ENCODE measurements around the gene NR1H3. TPM values are rescaled to one million over a fixed set of nuclear protein-coding genes. Genes with fewer than 3 reads are reported as not detected.

The NR1H3 gene
- polyA plus RNA-seq, 2 of the 4 experiments (the other 2 are of a cell fraction) = 14.5 to 18.7 TPM

DNA sequence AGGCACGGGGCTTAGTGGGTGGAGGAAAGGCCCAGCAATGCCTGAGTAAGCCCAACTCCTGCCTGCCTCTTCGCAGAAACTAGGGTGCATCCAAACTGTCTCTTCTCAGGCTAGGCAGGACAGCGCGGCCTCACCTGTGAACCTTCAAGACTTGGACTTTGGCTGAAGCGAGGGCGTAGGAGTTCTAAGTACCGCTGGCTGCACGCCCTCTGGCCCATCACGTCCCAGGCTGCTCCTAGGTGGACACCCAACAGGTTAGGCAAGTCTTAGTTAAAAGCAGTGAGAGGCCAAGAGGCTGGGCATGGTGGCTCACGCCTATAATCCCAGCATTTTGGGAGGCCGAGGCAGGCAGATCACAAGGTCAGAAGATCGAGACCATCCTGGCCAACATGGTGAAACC is 44.9 kb upstream of the NR1H3 start:
- FAIRE-seq = no peak
- no peak for DNase-seq (ENCODE audit: low read depth in 1 of 2, low spot score in 1 of 2)

GRCh38 chr11:47213950-47214565 is 43.7 kb upstream of the NR1H3 start:
- H3K27ac ChIP-seq = peak overlapping the region; percentile 96 to 99
- ATAC-seq = peak; percentile 95 to 96
- FAIRE-seq = no peak
- peaks cover 30% of the 10 kb centered on the region for H3K4me1 ChIP-seq
- WGBS (ENCODE audit: missing lambda C conversion rate) = 5% methylated on average over 20 of the region's 20 CpGs
- peak overlapping the region; percentile 92 for H3K4me2 ChIP-seq
- peak; percentile 95 to 96 for DNase-seq (ENCODE audit: low read depth in 1 of 2, low spot score in 1 of 2)
- POLR2A ChIA-PET = interaction anchor here (0.6 to 3.2 kb wide), 25 partner anchors 8 to 326 kb away, joined by 3 to 60 read pairs (median 6); partner anchors contain the start of genes ACP2 and PACSIN3
- H3K9me3 ChIP-seq = no peaks in the 10 kb centered on the region
- H3K4me3 ChIP-seq = peak overlapping the region; percentile 77
- CTCF ChIA-PET = interaction anchor here (1.1 to 11.9 kb wide), 12 partner anchors 9 to 639 kb away, joined by 3 to 101 read pairs (median 6); partner anchors contain the start of genes ACP2, ARFGAP2 and NR1H3
- TF ChIP-seq BHLHE40 (IDR thresholded peaks at IDR 0.05; ENCODE audit: low read depth, low read length) (no peak), HDAC2 (IDR thresholded peaks at IDR 0.05) (no peak), FOSL2 (IDR thresholded peaks at IDR 0.05) (no peak), FOSL2 (CRISPR knock-in tag; IDR thresholded peaks at IDR 0.05) (no peak), HOXA7 (CRISPR knock-in tag; IDR thresholded peaks at IDR 0.05) (no peak), CBX2 (IDR thresholded peaks at IDR 0.05; ENCODE audit: borderline replicate concordance, low read depth) (no peak), RFX5 (IDR thresholded peaks at IDR 0.05) (peak; percentile 96), ZFP36 (IDR thresholded peaks at IDR 0.05; ENCODE audit: borderline replicate concordance, partially characterized antibody) (no peak), CEBPB (IDR thresholded peaks at IDR 0.05) (peak in 1 of 2 experiments; percentile 71; a peak in 2 of 4 replicates), KDM5A (IDR thresholded peaks at IDR 0.05) (no peak), JUN (IDR thresholded peaks at IDR 0.05) (peak in 1 of 2 experiments; percentile 26; a peak in 1 of 5 replicates), ZNF302 (CRISPR knock-in tag; IDR thresholded peaks at IDR 0.05) (no peak), MAFK (IDR thresholded peaks at IDR 0.05; ENCODE audit: partially characterized antibody) (no peak), POLR2A (IDR thresholded peaks at IDR 0.05; ENCODE audit: low read length) (peak; percentile 79), MAZ (IDR thresholded peaks at IDR 0.05; ENCODE audit: borderline replicate concordance, low read depth, low read length) (no peak), SREBF2 (IDR thresholded peaks at IDR 0.05) (no peak), ESRRA (IDR thresholded peaks at IDR 0.05; ENCODE audit: borderline replicate concordance, low read length) (peak; percentile 13; the same call in 1 of the 2 replicates), HES2 (IDR thresholded peaks at IDR 0.05) (no peak), HOXB5 (CRISPR knock-in tag; IDR thresholded peaks at IDR 0.05) (no peak), RARB (CRISPR knock-in tag; IDR thresholded peaks at IDR 0.05) (no peak), ZC3H11A (IDR thresholded peaks at IDR 0.05) (no peak), E2F6 (IDR thresholded peaks at IDR 0.05; ENCODE audit: borderline replicate concordance, low read depth) (peak; percentile 75), CBX8 (IDR thresholded peaks at IDR 0.05) (no peak)
- TF ChIP-seq, protein P1, sequence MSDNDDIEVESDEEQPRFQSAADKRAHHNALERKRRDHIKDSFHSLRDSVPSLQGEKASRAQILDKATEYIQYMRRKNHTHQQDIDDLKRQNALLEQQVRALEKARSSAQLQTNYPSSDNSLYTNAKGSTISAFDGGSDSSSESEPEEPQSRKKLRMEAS (IDR thresholded peaks at IDR 0.05) = peak; percentile 47
- TF ChIP-seq, protein P2, sequence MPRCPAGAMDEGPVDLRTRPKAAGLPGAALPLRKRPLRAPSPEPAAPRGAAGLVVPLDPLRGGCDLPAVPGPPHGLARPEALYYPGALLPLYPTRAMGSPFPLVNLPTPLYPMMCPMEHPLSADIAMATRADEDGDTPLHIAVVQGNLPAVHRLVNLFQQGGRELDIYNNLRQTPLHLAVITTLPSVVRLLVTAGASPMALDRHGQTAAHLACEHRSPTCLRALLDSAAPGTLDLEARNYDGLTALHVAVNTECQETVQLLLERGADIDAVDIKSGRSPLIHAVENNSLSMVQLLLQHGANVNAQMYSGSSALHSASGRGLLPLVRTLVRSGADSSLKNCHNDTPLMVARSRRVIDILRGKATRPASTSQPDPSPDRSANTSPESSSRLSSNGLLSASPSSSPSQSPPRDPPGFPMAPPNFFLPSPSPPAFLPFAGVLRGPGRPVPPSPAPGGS (IDR thresholded peaks at IDR 0.05) = peak; percentile 26; the same call in 1 of the 3 replicates
- TF ChIP-seq, protein P3, sequence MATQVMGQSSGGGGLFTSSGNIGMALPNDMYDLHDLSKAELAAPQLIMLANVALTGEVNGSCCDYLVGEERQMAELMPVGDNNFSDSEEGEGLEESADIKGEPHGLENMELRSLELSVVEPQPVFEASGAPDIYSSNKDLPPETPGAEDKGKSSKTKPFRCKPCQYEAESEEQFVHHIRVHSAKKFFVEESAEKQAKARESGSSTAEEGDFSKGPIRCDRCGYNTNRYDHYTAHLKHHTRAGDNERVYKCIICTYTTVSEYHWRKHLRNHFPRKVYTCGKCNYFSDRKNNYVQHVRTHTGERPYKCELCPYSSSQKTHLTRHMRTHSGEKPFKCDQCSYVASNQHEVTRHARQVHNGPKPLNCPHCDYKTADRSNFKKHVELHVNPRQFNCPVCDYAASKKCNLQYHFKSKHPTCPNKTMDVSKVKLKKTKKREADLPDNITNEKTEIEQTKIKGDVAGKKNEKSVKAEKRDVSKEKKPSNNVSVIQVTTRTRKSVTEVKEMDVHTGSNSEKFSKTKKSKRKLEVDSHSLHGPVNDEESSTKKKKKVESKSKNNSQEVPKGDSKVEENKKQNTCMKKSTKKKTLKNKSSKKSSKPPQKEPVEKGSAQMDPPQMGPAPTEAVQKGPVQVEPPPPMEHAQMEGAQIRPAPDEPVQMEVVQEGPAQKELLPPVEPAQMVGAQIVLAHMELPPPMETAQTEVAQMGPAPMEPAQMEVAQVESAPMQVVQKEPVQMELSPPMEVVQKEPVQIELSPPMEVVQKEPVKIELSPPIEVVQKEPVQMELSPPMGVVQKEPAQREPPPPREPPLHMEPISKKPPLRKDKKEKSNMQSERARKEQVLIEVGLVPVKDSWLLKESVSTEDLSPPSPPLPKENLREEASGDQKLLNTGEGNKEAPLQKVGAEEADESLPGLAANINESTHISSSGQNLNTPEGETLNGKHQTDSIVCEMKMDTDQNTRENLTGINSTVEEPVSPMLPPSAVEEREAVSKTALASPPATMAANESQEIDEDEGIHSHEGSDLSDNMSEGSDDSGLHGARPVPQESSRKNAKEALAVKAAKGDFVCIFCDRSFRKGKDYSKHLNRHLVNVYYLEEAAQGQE (IDR thresholded peaks at IDR 0.05) = no peak
- TF ChIP-seq, protein P4, sequence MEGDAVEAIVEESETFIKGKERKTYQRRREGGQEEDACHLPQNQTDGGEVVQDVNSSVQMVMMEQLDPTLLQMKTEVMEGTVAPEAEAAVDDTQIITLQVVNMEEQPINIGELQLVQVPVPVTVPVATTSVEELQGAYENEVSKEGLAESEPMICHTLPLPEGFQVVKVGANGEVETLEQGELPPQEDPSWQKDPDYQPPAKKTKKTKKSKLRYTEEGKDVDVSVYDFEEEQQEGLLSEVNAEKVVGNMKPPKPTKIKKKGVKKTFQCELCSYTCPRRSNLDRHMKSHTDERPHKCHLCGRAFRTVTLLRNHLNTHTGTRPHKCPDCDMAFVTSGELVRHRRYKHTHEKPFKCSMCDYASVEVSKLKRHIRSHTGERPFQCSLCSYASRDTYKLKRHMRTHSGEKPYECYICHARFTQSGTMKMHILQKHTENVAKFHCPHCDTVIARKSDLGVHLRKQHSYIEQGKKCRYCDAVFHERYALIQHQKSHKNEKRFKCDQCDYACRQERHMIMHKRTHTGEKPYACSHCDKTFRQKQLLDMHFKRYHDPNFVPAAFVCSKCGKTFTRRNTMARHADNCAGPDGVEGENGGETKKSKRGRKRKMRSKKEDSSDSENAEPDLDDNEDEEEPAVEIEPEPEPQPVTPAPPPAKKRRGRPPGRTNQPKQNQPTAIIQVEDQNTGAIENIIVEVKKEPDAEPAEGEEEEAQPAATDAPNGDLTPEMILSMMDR (IDR thresholded peaks at IDR 0.05) = no peak

More for the DNA sequence above, 44.9 kb upstream of the NR1H3 start:
- CTCF ChIA-PET = interaction anchor here (1.2 to 4.1 kb wide), 5 partner anchors 12 to 47 kb away, joined by 3 to 40 read pairs (median 11); partner anchors contain the start of genes ACP2, ARFGAP2 and NR1H3
- 90% methylated on average over 12 of the region's 12 CpGs for WGBS (ENCODE audit: missing lambda C conversion rate)
- H3K27ac ChIP-seq = no peak overlapping the region
- no peak overlapping the region for H3K4me3 ChIP-seq
- H3K9me3 ChIP-seq = no peaks in the 10 kb centered on the region
- no peak for TF ChIP-seq RNF2 (IDR thresholded peaks at IDR 0.05; ENCODE audit: borderline replicate concordance, low read depth)
- TF ChIP-seq ZFP36 (IDR thresholded peaks at IDR 0.05; ENCODE audit: borderline replicate concordance, partially characterized antibody) = no peak
- TF ChIP-seq ZSCAN20 (CRISPR knock-in tag; IDR thresholded peaks at IDR 0.05) = no peak
- no peak for TF ChIP-seq MAFK (IDR thresholded peaks at IDR 0.05; ENCODE audit: partially characterized antibody)
- no peak for TF ChIP-seq RAD21 (conservative IDR thresholded peaks at IDR 0.05 in 1 of 2, IDR thresholded peaks at IDR 0.05 in 1 of 2)
- TF ChIP-seq CBX8 (IDR thresholded peaks at IDR 0.05) = no peak
- no peak for TF ChIP-seq KDM1A (IDR thresholded peaks at IDR 0.05; ENCODE audit: low read depth)
- no peak for TF ChIP-seq CHD4 (IDR thresholded peaks at IDR 0.05; ENCODE audit: borderline replicate concordance)
- no peak for TF ChIP-seq HOXA7 (CRISPR knock-in tag; IDR thresholded peaks at IDR 0.05)
- no peak for TF ChIP-seq ZC3H11A (IDR thresholded peaks at IDR 0.05)
- TF ChIP-seq EHMT2 (IDR thresholded peaks at IDR 0.05; ENCODE audit: low read depth) = no peak
- POLR2A ChIA-PET = interaction anchor here (1.5 to 2.8 kb wide), 3 partner anchors 13 to 33 kb away, joined by 4 to 60 read pairs (median 23); partner anchors contain the start of gene PACSIN3
- no peak for ATAC-seq
- peaks cover 20% of the 10 kb centered on the region for H3K4me1 ChIP-seq
- no peak overlapping the region for H3K4me2 ChIP-seq

Measured in A549 (cell line).